ENCODE data around the gene TNRC18. TPM values are rescaled to one million over a fixed set of nuclear protein-coding genes. Genes with fewer than 3 reads are reported as not detected.
"Not testable (repeated sequence)": the region's sequence is repeated elsewhere in the genome, so short reads cannot be mapped to it uniquely, and the experiment has no call there.

The TNRC18 gene
- total RNA-seq, 2 donors from 2014 or later = 94.1 to 103 TPM

DNA sequence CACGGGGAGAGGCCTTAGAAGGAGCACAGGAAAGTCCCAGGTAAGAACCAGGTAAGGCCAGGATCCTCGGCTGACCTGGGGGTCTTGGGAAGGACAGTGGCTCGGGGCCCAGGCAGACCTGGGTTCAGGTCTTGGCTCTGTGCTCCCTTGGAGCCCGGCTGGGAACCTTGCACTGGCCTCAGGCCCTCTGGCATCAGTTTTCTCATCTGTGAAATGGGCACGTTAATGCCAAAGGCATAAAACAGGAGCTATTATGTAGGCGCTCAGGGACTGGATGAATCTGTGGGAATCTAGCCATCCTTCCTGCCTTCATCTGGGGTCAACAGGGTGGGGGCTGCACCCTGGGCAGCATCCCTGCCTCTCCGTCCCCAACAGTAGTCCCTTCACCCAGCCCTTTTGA, 149.2 kb downstream of the TNRC18 start:
- no peak for ATAC-seq
- intact Hi-C loops (cut with DNase I, micrococcal nuclease) = no loop called here
- DNase-seq = no peak

- peak; percentile 78 for ATAC-seq
- peak; percentile 54 to 57 for DNase-seq
- intact Hi-C loops (cut with DNase I, micrococcal nuclease) = not testable (repeated sequence)
These were observed 149.7 kb downstream of the TNRC18 start for GRCh38 chr7:5273831-5274405.

GRCh38 chr7:5270788-5271187, 152.8 kb downstream of the TNRC18 start:
- ATAC-seq (no peak), DNase-seq (no peak)
- intact Hi-C loops (cut with DNase I, micrococcal nuclease) = no loop called here

GRCh38 chr7:5269992-5270657, 153.5 kb downstream of the TNRC18 start:
- ATAC-seq (peak; percentile 59), DNase-seq (peak in 1 of 2 donors; percentile 38)
- intact Hi-C loops (cut with DNase I, micrococcal nuclease) = not testable (repeated sequence)

DNA sequence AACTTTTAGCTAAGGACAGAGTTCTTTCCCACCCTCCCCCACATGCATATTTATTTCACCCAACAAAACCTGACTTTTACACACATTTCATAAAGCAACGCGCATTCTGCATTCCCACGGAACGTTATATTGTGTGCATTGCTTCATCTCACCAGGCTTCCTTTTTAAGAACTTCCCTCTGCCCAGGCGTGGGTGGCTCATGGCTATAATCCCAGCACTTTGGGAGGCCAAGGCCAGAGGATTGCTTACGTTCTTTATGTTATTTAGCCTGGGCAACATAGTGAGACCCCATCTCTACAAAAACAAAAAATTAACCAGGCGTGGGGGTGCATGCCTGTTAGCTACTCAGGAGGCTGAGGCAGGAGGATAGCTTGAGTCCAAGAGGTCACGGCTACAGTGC, 155.8 kb downstream of the TNRC18 start:
- ATAC-seq; intact Hi-C loops (cut with DNase I, micrococcal nuclease); DNase-seq: not testable (repeated sequence)

DNA sequence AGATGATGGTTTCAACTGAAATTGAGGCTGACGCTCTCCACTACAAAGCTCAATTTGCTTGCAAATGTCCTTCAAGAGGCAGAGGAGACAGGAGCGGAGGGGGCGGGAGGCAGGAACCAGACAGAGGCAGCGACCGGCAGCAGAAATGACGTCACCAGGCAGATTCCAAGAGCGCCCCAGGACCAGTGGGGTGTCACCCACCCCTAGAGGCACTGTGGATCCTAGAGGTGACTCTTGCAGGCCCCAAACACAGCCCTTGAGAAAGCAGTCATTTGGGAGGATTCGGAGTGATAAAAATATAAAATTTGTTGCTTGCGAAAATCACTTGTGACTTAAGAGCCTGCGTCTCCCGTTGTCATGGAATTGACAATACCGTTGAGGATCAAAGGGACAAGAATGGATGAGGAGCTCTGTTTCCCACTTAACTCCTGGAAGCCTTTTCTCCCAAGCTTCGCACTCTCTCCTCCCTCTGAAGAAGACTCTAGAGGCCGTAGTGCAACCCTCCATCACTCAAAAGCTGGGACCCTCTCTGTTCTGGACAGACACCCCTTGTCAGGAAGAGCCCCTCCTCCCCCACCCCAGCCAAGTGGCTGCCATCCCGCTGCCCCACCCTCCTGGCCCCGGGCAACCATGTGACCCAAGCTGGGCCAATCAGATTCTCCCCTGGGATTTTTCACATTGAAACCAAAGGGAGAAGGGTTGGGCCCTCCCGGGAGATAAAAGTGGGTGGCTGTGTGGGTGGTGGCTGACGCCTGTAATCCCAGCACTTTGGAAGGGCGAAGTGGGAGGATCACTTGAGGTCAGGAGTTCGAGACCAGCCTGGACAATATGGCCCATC, 157.2 kb downstream of the TNRC18 start:
- DNase-seq (no peak), ATAC-seq (no peak)
- intact Hi-C loops (cut with DNase I, micrococcal nuclease) = no loop called here

- DNase-seq (no peak), ATAC-seq (peak; percentile 11)
- intact Hi-C loops (cut with DNase I, micrococcal nuclease) = no loop called here
These were observed 158.1 kb downstream of the TNRC18 start for GRCh38 chr7:5265320-5266190.

DNA sequence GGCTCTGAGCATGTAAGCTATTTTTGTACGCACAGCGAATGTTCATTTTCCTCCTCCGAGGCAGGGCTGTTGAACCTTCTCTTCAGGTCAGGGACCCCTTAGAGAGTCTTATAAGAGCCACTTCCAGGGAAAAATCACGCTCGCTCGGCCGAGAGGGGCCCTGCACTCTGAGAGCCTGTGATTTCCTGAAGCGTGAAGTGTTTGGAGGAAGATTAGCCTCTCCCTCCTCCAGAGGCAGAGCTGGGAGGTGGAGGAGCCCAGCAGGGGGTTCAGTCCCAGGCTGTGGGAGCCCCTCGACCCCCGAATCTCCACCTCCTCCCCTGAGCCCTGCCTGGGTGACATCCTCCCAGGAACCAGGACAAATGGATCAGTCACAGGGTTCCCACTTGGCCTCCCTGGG, 160.6 kb downstream of the TNRC18 start:
- intact Hi-C loops (cut with DNase I, micrococcal nuclease); DNase-seq; ATAC-seq: not testable (repeated sequence)

DNA sequence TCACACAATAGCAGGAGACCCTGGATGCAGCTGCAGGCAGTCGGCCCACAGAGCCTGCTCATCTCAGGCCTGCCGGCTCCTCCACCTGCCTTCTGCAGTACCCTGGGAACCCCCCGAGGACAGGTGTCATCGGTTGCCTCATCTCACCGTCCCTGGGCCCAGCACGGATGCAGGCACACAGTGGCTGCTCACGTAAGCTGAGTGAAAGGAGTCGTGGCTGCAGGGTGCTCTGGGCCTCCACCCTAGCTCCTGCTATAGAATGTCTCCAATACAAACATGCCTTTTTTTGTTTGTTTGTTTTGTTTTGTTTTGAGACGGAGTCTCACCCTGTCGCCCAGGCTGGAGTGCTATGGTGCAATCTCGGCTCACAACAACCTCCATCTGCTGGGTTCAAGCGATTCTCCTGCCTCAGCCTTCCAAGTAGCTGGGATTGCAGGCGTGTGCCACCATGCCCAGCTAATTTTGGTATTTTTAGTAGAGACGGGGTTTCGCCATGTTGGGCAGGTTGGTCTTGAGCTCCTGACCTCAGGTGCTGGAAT, 163.0 kb downstream of the TNRC18 start:
- DNase-seq; intact Hi-C loops (cut with DNase I, micrococcal nuclease); ATAC-seq: not testable (repeated sequence)

Other genes with a start within 250 kb of the TNRC18 start
- gene WIPI2, start 233.6 kb downstream of the TNRC18 start, total RNA-seq = 10 to 100 TPM; 46.0 to 51.6 TPM
- 10 to 100 TPM in 1 of 2 donors, 1 to 10 TPM in 1; 3.2 to 23.4 TPM for gene SLC29A4, start 140.9 kb downstream of the TNRC18 start, total RNA-seq
- 1 to 10 TPM; 7.6 to 8.9 TPM for gene FBXL18, start 90.0 kb upstream of the TNRC18 start, total RNA-seq
- gene ACTB, start 106.8 kb upstream of the TNRC18 start, total RNA-seq = 1,000 to 10,000 TPM; 5,232 to 5,467 TPM
- gene FSCN1, start 169.0 kb upstream of the TNRC18 start, total RNA-seq = 10 to 100 TPM in 1 of 2 donors, 1 to 10 TPM in 1; 4.7 to 10.4 TPM

Measured in left colon (tissue), 2 donors.